K562 (cell line): ENCODE results near the gene MPDZ. TPM values are rescaled to one million over a fixed set of nuclear protein-coding genes. Genes with fewer than 3 reads are reported as not detected.

Experiments used
- ATAC-seq: fragments of 200-7000 bp; cut with Tn5 transposase; 3 replicates; pipeline ENCODE4 v1.9.1; 2020; ENCODE audit warnings: moderate library complexity
- BruUV-seq: library from RNA; stranded (reverse); fragments of 400-500 nt; replicated peaks from 2 replicates; lab custom pipeline; 2021; lab: Mats Ljungman, UMichigan
- CTCF ChIA-PET: fragments of 300-600 bp; formaldehyde crosslinking; extraction: SDS; loops from one replicate; lab custom pipeline; 2021; ENCODE audit warnings: low intra/inter-chr PET ratio; lab: Yijun Ruan, JAX
- POLR2A ChIA-PET: fragments of 300-600, 350-650 bp; sonication (Branson Sonifier 250); formaldehyde crosslinking; extraction: SDS; loops from one replicate; lab custom pipeline; 2021; ENCODE audit warnings: antibody characterized with exemption, inconsistent platforms; lab: Yijun Ruan, JAX
- DNase-seq, 4 experiments: peaks; one replicate each; pipeline versions ENCODE4 v3.0.0 to v3.0.0-alpha.2; 2011 to 2018; ENCODE audit warnings: low spot score in 3 of 4, mixed read lengths in 3 of 4; ENCODE audit errors: extremely low read depth in 1 of 4
- FAIRE-seq: peaks from 2 replicates; lab custom pipeline; 2011; peaks lifted over from hg19 to GRCh38; lab: Jason Lieb, UNC
- H2AFZ ChIP-seq: 2 replicates; pipeline ENCODE4 v1.6.0; 2011; ENCODE audit warnings: low read depth, low read length, control low read depth, inconsistent platforms
- H3K27ac ChIP-seq: fragments of 200-600 bp; 3 replicates; pipeline ENCODE4 v1.8.0; 2011; ENCODE audit warnings: low read depth, mild to moderate bottlenecking, control low read depth, inconsistent platforms, low read length, moderate library complexity, mixed read lengths; ENCODE audit errors: extremely low read depth
- H3K27me3 ChIP-seq, 2 experiments: fragments of 300-600 bp in 1 of 2; 2 replicates in 1 of 2; 3 replicates in 1 of 2; pipeline versions ENCODE4 v1.6.0 to v1.8.0; 2011; ENCODE audit warnings: inconsistent platforms in 2 of 2, low read length in 2 of 2, mild to moderate bottlenecking in 1 of 2, mixed read lengths in 1 of 2, moderate library complexity in 1 of 2; ENCODE audit not compliant: control insufficient read depth in 2 of 2, insufficient read depth in 2 of 2
- H3K36me3 ChIP-seq: fragments of 300-600 bp; 3 replicates; pipeline ENCODE4 v1.8.0; 2011; ENCODE audit warnings: mild to moderate bottlenecking, low read length, inconsistent platforms; ENCODE audit not compliant: control insufficient read depth, insufficient read depth
- H3K4me1 ChIP-seq, 2 experiments: fragments of 200-600 bp in 1 of 2; replicated peaks in 1 of 2; 2 replicates in 1 of 2; 3 replicates in 1 of 2; pipeline versions ENCODE4 v1.5.1 to v1.8.0; 2011; ENCODE audit warnings: inconsistent platforms in 2 of 2, low read length in 2 of 2, mild to moderate bottlenecking in 1 of 2, mixed read lengths in 1 of 2, moderate library complexity in 1 of 2; ENCODE audit not compliant: control insufficient read depth in 2 of 2, insufficient read depth in 2 of 2
- H3K4me2 ChIP-seq: 2 replicates; pipeline ENCODE4 v1.6.1; 2011; ENCODE audit warnings: low read length, control low read depth, inconsistent platforms, mixed read lengths; ENCODE audit not compliant: insufficient read depth
- H3K4me3 ChIP-seq: fragments of 200-600 bp; sonication (generic), shearing (Covaris generic); 2 replicates; pipeline ENCODE4 v1.5.1; 2016; ENCODE audit warnings: control low read depth, inconsistent platforms
- H3K79me2 ChIP-seq: fragments of 200-600 bp; 3 replicates; pipeline ENCODE4 v1.8.0; 2011; ENCODE audit warnings: low read length, inconsistent platforms; ENCODE audit not compliant: control insufficient read depth, insufficient read depth
- H3K9ac ChIP-seq, 2 experiments: 2 replicates each; pipeline versions ENCODE4 v1.6.0 to v1.6.1; 2011; ENCODE audit warnings: low read depth in 2 of 2, low read length in 2 of 2, control low read depth in 1 of 2, inconsistent platforms in 1 of 2, mild to moderate bottlenecking in 1 of 2, mixed read lengths in 1 of 2; ENCODE audit not compliant: insufficient read depth in 1 of 2
- H3K9me1 ChIP-seq: one replicate; pipeline ENCODE4 v1.6.0; 2011; ENCODE audit warnings: inconsistent platforms, mild to moderate bottlenecking, low read length, moderate library complexity; ENCODE audit not compliant: control insufficient read depth, insufficient read depth
- H3K9me3 ChIP-seq: replicated peaks from 2 replicates; pipeline ENCODE4 v1.5.1; 2011; ENCODE audit warnings: low read depth, low read length, inconsistent platforms; ENCODE audit not compliant: control insufficient read depth, insufficient read depth
- H4K20me1 ChIP-seq: replicated peaks from 2 replicates; pipeline ENCODE4 v1.6.1; 2011; ENCODE audit warnings: low read length, inconsistent platforms, mixed read lengths; ENCODE audit not compliant: control insufficient read depth, insufficient read depth
- EHMT2 ChIP-seq: fragments of 450-650 bp; IDR thresholded peaks from 2 replicates; pipeline ENCODE4 v1.6.1; 2018; ENCODE audit warnings: antibody characterized with exemption
- FOXM1 ChIP-seq, 2 experiments: fragments of 450-650 bp in 1 of 2; sonication (generic) in 1 of 2; formaldehyde crosslinking in 1 of 2; IDR thresholded peaks; 2 replicates each; pipeline versions ENCODE4 v1.6.1 to v1.9.0; 2017 to 2022; ENCODE audit warnings: low read depth in 2 of 2, mild to moderate bottlenecking in 2 of 2, missing genetic modification reagents in 1 of 2, moderate library complexity in 1 of 2
- NCOA4 ChIP-seq: fragments of 450-650 bp; IDR thresholded peaks from 2 replicates; pipeline ENCODE4 v1.6.1; 2018; ENCODE audit warnings: mild to moderate bottlenecking; ENCODE audit not compliant: partially characterized antibody
- RB1 ChIP-seq: fragments of 450-650 bp; IDR thresholded peaks from 2 replicates; pipeline ENCODE4 v1.6.1; 2017; ENCODE audit warnings: low read depth, mild to moderate bottlenecking
- in situ Hi-C: fragments of 300-500 bp; cut with MboI; formaldehyde crosslinking; loops from 4 replicates; pipeline ENCODE4 v1.15.0; 2018; ENCODE audit warnings: inconsistent platforms, mixed read lengths
- intact Hi-C: fragments of 100-400 bp; cut with micrococcal nuclease; formaldehyde crosslinking; loops from 2 replicates; pipeline ENCODE4 v1.14.2; 2022
- polyA plus RNA-seq, 8 experiments: library from polyadenylated mRNA; depleted of rRNA in 4 of 8; stranded (reverse) in 5 of 8; unstranded in 3 of 8; fragments of >200 nt; fragmentation: Nextera tagmentation in 2 of 8; fragmentation: Illumina TruSeq in 1 of 8; extraction: Ambion mirVana in 2 of 8; extraction: Trizol in 1 of 8; gene quantifications; 2 replicates each; pipeline versions ENCODE4 v1.2.1 to v1.2.3, GENCODE V29; 2011 to 2014; ENCODE audit warnings: inconsistent platforms in 1 of 8, missing spikeins in 1 of 8
- total RNA-seq, 7 experiments: library from RNA; depleted of rRNA in 6 of 7; stranded (reverse); fragments of >200 nt in 6 of 7; fragmentation: Illumina TruSeq in 2 of 7; extraction: Trizol in 2 of 7; gene quantifications; 2 replicates each; pipeline versions ENCODE4 v1.2.1 to v1.2.3, GENCODE V29; 2011 to 2021; ENCODE audit warnings: low replicate concordance in 1 of 7
- TF ChIP-seq, protein P1 (sequence below): sonication (generic); formaldehyde crosslinking; IDR thresholded peaks from 2 replicates; pipeline ENCODE4 v1.8.1; 2022; ENCODE audit warnings: missing genetic modification reagents

MPDZ gene
- total and polyA plus RNA-seq, 9 of the 15 experiments (the other 6 are each of a cell fraction or from before 2014, with no cell fraction given) = 3.9 to 13.2 (median 5.7) TPM

DNA sequence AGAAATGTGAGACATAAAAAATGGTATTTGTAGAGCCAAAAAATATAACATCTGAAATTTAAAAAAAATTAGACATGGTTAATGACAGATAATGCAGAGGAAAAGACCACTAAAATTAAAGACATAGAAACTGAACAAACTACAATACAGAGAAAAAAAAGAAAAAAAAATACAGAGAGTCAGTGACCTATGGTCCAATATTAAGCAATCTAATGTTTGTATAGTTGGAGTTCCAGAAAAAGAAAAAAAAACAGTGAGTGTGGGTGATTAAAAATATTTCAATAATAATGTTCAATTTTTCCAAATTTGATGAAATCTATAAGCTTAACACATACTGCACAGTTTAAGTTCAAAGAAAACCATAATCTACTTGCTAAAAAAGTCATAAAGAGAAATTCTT, 207.6 kb downstream of the MPDZ start:
- H3K27ac ChIP-seq = no peak overlapping the region
- no peaks in the 10 kb centered on the region for H4K20me1 ChIP-seq
- CTCF ChIA-PET = no interaction called here
- POLR2A ChIA-PET = no interaction called here
- H3K36me3 ChIP-seq = no peaks in the 10 kb centered on the region
- no peak for FAIRE-seq
- no peaks in the 10 kb centered on the region for H3K9me3 ChIP-seq
- no peaks in the 10 kb centered on the region for H3K4me1 ChIP-seq
- no peak for ATAC-seq
- BruUV-seq = no TSS peak
- H3K27me3 ChIP-seq = no peaks in the 10 kb centered on the region
- H3K9me1 ChIP-seq = no peaks in the 10 kb centered on the region
- TF ChIP-seq, protein P1, sequence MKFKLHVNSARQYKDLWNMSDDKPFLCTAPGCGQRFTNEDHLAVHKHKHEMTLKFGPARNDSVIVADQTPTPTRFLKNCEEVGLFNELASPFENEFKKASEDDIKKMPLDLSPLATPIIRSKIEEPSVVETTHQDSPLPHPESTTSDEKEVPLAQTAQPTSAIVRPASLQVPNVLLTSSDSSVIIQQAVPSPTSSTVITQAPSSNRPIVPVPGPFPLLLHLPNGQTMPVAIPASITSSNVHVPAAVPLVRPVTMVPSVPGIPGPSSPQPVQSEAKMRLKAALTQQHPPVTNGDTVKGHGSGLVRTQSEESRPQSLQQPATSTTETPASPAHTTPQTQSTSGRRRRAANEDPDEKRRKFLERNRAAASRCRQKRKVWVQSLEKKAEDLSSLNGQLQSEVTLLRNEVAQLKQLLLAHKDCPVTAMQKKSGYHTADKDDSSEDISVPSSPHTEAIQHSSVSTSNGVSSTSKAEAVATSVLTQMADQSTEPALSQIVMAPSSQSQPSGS (CRISPR knock-in tag) = no peak
- no peak for TF ChIP-seq RB1
- TF ChIP-seq NCOA4 = no peak
- TF ChIP-seq EHMT2 = no peak
- TF ChIP-seq FOXM1 (IDR thresholded peaks at IDR 0.05; ENCODE audit: low read depth) = no peak
- no peak for TF ChIP-seq FOXM1 (CRISPR knock-in tag; IDR thresholded peaks at IDR 0.05; ENCODE audit: low read depth)
- H3K4me3 ChIP-seq = no peak overlapping the region
- no peaks in the 10 kb centered on the region for H3K79me2 ChIP-seq
- H3K9ac ChIP-seq = no peak overlapping the region
- no peak overlapping the region for H2AFZ ChIP-seq
- intact Hi-C loops = no loop called here
- DNase-seq = no peak
- in situ Hi-C loops = no loop called here
- no peak overlapping the region for H3K4me2 ChIP-seq
